Mononuclear cell (primary cell): ENCODE data around the gene IFIT3. TPM values are rescaled to one million over a fixed set of nuclear protein-coding genes. Genes with fewer than 3 reads are reported as not detected.
"Not testable (repeated sequence)": the region's sequence is repeated elsewhere in the genome, so short reads cannot be mapped to it uniquely, and the experiment has no call there.

ENCODE experiments used
- H3K27me3 ChIP-seq: 2 replicates; pipeline ENCODE4 v1.6.0; 2011; ENCODE audit warnings: low read length, control low read depth; ENCODE audit not compliant: insufficient read depth
- H3K4me1 ChIP-seq: 2 replicates; pipeline ENCODE4 v1.5.1; 2011; ENCODE audit warnings: mild to moderate bottlenecking, low read length, control low read depth; ENCODE audit not compliant: insufficient read depth
- H3K4me3 ChIP-seq: 2 replicates; pipeline ENCODE4 v1.5.1; 2011; ENCODE audit warnings: mild to moderate bottlenecking, low read length, moderate library complexity
- H3K9me3 ChIP-seq: 2 replicates; pipeline ENCODE4 v1.5.1; 2011; ENCODE audit warnings: low read depth, mild to moderate bottlenecking, control low read depth, low read length
- total RNA-seq: library from RNA; depleted of rRNA; stranded (reverse); fragments of >200 nt; gene quantifications from one replicate; pipeline ENCODE4 v1.2.3, GENCODE V29; 2012

The IFIT3 gene
- total RNA-seq, 1 donor: 30.7 TPM

DNA sequence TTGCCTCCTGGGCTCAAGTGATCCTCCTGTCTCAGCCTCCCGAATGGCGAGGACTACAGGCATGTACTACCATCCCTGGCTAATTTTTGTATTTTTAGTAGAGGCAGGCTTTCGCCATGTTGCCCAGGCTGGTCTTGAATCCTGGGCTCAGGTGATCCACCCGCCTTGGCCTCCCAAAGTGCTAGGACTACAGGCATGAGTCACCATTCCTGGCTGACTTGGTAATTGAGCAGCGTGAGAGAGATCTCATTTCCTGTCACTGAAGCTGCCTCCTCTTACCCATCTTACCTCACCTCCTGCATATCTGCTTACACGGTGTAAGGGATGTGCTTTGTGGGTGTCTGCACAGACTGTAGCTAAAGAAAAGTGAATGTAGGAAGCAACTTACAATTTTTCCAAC is 9.7 kb downstream of the IFIT3 start:
- Histone ChIP-seq H3K4me3 (no peak overlapping the region), H3K27me3 (no peaks in the 10 kb centered on the region), H3K4me1 (peaks cover 46% of the 10 kb centered on the region), H3K9me3 (no peaks in the 10 kb centered on the region)

DNA sequence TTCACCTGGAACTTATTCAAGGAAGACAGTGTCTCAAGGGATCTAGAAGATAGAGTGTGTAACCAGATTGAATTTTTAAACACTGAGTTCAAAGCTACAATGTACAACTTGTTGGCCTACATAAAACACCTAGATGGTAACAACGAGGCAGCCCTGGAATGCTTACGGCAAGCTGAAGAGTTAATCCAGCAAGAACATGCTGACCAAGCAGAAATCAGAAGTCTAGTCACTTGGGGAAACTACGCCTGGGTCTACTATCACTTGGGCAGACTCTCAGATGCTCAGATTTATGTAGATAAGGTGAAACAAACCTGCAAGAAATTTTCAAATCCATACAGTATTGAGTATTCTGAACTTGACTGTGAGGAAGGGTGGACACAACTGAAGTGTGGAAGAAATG is 10.9 kb downstream of the IFIT3 start:
- H3K9me3 ChIP-seq: no peaks in the 10 kb centered on the region
- H3K4me3 ChIP-seq: no peak overlapping the region
- no peaks in the 10 kb centered on the region for H3K27me3 ChIP-seq
- H3K4me1 ChIP-seq: peaks cover 34% of the 10 kb centered on the region

DNA sequence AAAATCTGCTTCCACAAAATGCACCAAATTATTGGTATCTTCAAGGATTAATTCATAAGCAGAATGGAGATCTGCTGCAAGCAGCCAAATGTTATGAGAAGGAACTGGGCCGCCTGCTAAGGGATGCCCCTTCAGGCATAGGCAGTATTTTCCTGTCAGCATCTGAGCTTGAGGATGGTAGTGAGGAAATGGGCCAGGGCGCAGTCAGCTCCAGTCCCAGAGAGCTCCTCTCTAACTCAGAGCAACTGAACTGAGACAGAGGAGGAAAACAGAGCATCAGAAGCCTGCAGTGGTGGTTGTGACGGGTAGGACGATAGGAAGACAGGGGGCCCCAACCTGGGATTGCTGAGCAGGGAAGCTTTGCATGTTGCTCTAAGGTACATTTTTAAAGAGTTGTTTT is 12.1 kb downstream of the IFIT3 start:
- Histone ChIP-seq H3K4me3 (no peak overlapping the region), H3K27me3 (no peaks in the 10 kb centered on the region), H3K9me3 (no peaks in the 10 kb centered on the region), H3K4me1 (peaks cover 22% of the 10 kb centered on the region)

DNA sequence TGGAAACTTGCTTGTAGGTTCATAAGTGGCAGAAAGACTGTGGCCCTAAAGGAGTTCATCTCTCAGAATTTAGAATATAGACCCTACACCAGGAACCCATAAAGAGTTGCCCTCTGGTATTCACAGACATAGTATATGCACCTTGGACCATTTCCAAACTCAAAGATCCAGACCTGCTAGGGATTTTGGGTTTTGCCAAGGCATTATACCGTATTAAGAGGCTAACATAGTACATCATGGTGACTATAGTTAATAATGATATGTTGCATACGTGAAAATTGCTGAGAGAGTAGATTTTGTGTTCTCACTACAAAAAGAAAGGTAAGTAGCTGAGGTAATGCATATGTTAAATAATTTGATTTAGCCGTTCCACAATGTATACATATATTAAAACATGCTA is 13.9 kb downstream of the IFIT3 start:
- Histone ChIP-seq H3K4me1 (peaks cover 18% of the 10 kb centered on the region), H3K27me3 (no peaks in the 10 kb centered on the region), H3K9me3 (no peaks in the 10 kb centered on the region), H3K4me3 (no peak overlapping the region)

DNA sequence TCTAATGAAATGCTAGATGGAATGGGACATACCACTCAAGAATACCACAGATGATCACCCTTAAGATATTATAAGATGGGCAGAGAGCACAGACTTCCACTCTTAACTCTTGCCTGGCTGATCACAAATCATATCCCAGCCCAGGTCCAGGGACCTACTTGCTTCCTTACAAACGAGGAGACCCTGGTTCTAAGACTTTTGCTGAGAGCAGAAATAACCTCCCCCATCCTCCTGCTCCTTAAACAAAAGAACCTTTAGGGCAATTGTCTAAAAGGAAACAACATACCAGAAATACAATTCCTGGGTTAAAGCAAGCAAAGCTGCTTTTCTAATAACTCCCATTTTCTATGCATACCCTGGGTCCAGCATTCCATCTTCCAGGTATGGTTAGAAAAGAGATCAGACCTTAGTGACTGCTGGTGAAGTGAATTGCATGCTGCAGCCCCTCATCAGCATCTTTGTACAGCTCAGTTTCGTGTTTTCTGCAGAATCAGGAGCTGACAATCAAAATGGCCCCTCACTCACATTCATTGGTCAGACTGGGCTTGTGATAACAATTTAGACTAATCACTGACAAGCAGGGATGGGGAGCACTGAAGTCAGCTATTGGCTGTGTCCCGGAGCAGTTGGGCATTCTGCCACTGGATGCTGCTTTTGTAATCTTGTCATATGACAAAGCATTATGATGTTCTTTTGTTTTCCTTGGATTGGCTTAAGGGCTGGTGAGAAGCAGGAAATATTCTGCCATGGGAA is 14.6 kb downstream of the IFIT3 start:
- H3K4me1 ChIP-seq: peaks cover 21% of the 10 kb centered on the region
- no peak overlapping the region for H3K4me3 ChIP-seq
- no peaks in the 10 kb centered on the region for H3K27me3 ChIP-seq
- H3K9me3 ChIP-seq: no peaks in the 10 kb centered on the region

DNA sequence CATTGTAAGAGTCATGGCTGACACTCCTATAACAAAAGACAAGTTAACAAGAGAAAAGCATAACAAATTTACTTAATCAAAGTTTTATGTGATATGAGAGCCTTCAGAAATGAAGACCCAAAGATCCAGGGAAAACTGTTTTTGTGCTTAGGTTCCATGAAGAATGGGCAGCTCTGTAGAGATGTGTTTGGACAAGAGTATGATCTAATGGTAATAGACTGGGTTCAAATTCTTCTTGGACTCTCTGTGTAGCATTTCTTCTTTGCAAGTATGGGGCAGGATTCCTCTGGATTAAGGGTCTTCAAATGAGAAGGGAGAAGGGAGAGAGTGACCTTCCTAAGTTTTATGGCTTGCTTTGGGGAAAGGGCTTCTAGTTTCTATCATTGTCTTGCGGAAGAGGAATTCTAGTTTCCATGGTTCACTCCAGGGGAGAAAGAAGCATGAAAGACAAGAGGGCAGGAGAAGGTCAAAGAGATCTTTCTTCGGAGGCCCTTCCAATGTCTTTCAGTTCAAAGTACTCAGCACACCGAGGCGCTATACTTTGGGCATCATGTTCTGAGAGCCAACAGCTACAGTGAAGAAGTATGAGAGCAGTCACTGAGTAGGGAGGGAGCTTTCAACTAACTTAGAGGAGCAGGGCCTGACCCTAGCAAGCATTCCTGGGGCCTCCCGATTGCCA is 15.4 kb downstream of the IFIT3 start:
- Histone ChIP-seq H3K27me3 (no peaks in the 10 kb centered on the region), H3K4me3 (no peak overlapping the region), H3K9me3 (no peaks in the 10 kb centered on the region), H3K4me1 (peaks cover 27% of the 10 kb centered on the region)

DNA sequence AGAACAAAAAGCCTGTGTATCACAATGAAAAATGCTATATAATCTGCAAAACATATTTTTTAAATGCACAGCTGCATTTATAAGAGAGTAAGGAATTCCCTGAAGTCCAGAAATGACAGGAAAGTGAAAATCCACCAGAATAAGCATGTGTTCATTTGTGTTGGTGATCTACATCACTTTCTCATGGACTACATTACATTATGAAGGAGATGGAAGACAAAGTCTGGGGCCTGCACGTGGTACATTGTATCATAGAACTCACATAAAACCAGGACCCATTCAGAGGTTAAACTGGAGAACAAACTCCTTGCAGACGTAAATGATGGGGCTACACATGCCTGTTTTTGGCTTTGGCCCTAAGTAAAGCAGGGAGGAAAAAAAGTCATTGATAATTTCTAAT is 16.4 kb downstream of the IFIT3 start:
- Histone ChIP-seq H3K27me3 (no peaks in the 10 kb centered on the region), H3K4me1 (peaks cover 32% of the 10 kb centered on the region), H3K4me3 (no peak overlapping the region), H3K9me3 (no peaks in the 10 kb centered on the region)

DNA sequence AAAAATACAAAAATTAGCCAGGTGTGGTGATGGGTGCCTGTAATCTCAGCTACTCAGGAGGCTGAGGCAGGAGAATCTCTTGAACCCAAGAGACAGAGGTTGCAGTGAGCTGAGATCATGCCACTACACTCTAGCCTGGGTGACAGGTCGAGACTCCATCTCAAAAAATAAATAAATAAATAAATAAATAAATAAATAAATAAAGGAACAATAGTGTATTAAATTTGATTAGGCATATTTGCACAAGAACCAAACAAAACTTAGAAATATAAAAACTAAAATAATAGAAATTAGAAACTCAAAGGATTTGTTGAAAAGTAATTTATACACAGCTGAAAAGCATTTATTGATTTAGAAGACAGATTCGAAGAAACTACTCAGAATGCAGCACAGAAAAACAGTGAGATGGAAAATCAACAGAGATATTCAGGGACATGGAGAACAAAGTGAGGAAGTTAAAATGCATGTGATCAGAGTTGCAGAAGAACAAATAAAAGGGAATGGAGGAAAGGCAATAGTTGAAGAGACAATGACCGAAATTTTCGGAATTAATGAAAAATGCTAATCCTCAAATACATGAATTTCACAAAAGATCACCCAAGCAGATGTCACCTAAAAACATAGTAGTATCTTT is 17.7 kb downstream of the IFIT3 start:
- Histone ChIP-seq H3K4me3 (no peak overlapping the region), H3K27me3 (no peaks in the 10 kb centered on the region), H3K4me1 (peaks cover 37% of the 10 kb centered on the region), H3K9me3 (no peaks in the 10 kb centered on the region)

DNA sequence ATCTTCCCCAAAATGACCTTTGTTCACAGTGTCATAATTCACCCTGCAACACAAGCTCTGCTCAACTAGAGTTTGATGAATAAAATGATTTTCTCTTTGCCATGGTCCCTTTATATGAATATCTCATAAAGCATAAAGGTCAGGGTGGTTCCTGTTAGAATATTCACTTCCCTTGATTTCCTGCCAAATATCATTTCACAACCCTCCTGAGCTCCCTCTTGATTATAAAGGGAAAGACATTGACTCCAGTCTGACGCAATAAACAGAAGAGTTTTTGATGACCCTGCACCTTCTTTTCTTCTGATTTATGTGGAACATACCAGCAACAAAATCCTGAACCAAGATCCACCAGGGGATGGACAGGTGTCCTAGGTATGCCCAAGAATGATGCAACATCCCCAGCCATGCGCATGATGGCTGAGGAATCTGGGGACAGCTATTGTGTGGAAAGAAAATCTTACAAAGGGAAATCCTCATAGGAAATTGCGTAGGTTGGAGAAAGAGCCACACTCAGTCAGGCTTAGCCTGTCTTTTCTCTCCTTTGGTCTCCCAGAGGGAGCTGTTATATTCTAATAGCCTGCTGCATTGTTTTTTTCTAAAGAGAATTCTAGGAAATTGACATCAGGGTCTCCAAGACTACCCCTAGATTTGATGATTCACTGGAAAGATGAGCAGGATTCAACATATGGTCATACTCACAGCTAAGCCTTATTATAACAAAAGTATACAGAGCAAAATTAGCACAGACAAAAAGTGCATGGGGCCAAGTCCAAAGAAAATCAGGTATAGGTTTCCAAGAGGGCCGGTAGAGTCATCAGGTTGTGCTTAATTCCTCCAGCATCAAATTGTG is 18.8 kb downstream of the IFIT3 start:
- Histone ChIP-seq H3K27me3 (no peaks in the 10 kb centered on the region), H3K4me1 (peaks cover 47% of the 10 kb centered on the region), H3K9me3 (no peaks in the 10 kb centered on the region), H3K4me3 (no peak overlapping the region)

DNA sequence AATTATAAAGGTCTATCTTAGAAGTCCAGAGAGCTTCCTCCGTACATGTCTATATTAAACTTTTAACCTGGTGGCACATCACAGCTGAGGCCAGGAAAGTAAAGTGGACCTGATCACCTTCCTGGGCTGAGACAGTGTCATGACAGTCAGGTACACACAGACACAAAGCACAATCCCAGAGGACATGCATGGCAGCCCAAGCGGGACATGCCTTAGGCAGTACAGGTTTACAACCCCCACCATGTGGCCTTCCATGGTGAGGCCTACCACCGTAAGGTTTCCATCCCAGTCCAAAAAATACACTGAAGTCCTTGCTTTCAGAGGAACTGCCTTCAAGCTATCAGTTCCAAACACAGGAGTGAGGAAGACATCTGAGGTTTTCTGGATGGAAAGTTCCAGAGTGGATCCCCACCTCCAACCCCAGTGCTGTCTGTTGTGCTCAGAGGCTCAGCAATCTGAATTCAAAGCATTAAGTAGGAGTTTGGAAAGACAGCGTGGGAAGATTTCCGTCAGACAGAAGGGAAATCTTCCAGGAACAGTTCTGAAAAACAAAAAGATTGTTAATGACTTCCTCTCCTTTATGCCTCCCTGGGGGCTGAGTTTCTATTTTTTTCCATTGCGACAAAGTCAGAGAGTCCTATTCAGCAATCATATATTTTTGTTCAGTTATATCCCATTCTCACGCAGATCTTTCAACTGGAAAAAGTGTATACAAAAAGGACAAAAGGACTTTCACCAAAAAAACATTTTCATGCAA is 20.1 kb downstream of the IFIT3 start:
- Histone ChIP-seq H3K27me3 (no peaks in the 10 kb centered on the region), H3K9me3 (no peaks in the 10 kb centered on the region), H3K4me3 (no peak overlapping the region), H3K4me1 (peaks cover 47% of the 10 kb centered on the region)

DNA sequence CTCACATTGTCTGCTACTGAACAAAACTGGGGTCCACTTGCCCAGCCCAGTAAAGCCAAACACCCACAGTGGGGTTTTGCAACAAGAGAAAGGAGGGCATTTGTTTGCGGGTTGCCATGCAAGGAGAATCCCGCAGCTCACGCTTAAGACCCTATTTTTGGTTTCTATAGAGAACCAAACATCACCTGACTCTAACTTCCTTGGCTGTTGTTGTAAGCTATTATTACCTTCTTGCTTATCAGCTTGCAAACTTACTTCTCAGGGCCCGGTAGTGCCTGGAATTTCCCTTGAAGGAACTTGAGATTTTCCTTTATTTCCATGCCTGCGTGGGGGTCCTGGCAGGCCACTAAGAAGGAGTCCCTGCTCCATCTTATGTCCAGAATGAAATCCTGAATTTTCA is 20.7 kb downstream of the IFIT3 start:
- Histone ChIP-seq H3K4me3 (no peak overlapping the region), H3K27me3 (no peaks in the 10 kb centered on the region), H3K9me3 (no peaks in the 10 kb centered on the region), H3K4me1 (peaks cover 47% of the 10 kb centered on the region)

DNA sequence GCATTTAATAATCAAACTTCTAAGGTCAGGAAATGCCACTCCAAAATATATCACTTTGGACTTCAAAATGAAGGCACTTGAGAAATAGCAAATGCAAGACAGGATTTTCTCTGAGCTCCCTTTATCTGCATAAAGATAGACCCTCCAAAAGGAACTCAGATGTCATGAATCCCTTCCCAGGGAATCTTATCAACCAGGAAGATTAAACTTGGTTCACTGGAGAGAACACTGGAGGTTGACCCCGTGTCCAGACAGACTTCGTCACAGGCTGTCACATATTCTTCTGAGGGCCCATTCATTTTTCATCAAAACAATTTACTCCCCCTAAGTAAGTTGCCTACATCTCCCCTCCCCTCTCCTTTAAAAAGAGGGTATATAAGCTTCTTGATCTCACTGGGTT is 21.2 kb downstream of the IFIT3 start:
- H3K4me3 ChIP-seq: no peak overlapping the region
- H3K4me1 ChIP-seq: peaks cover 47% of the 10 kb centered on the region
- no peaks in the 10 kb centered on the region for H3K9me3 ChIP-seq
- no peaks in the 10 kb centered on the region for H3K27me3 ChIP-seq

DNA sequence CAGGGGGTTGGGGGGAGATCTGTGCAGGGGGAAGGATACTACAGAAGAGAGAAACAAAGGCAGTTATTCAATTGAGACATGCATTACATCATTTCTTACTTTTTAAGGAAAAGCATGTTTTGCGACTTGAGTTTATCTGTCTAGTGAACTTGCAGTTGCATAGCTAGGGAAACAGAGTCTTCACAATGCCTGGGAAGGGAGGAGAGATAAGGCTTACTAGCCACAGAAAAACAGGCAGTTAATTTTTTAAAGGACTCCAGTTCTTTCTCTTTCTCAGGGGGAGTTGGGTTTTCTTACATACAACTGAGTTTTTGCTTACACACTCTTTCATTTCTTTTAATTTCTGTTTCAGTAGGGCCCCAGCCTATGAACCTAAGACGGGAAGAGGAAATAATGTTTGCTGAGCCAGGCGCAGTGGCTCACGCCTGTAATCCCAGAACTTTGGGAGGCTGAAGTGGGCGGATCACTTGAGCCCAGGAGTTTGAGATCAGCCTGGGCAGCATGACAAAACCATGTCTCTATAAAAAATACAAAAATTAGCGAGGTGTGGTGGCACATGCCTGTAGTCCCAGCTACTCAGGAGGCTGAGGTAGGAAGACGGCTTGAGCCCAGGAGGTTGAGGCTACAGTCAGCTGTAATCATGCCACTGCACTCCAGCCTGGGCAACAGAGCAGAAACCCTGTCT is 23.0 kb downstream of the IFIT3 start:
- not testable (repeated sequence) for H3K4me3 ChIP-seq, H3K27me3 ChIP-seq, H3K9me3 ChIP-seq
- peaks cover 45% of the 10 kb centered on the region for H3K4me1 ChIP-seq

GRCh38 chr10:89351412-89351779 is 23.6 kb downstream of the IFIT3 start:
- Histone ChIP-seq H3K4me1 (peaks cover 39% of the 10 kb centered on the region), H3K9me3 (no peaks in the 10 kb centered on the region), H3K27me3 (no peaks in the 10 kb centered on the region), H3K4me3 (no peak overlapping the region)
